ENCODE data around the gene ARSG.

ARSG gene

GRCh38 chr17:68341482-68341881, 50.2 kb downstream of the ARSG start:
- no peak overlapping the region for H3K4me3 ChIP-seq (ENCODE audit: low read depth, low read length)
- ChIA-PET CTCF (interaction anchor here (1.3 kb wide), 1 partner anchor 57 kb away, joined by 6 read pairs; no protein-coding TSS in a partner anchor), POLR2A (no interaction called here)
- TF ChIP-seq CTCF (IDR thresholded peaks at IDR 0.05; ENCODE audit: insufficient read depth, low read length, missing control alignments), result no peak
- no peak for DNase-seq (ENCODE audit: low read depth, low spot score)

- DNase-seq (ENCODE audit: low read depth, low spot score), result no peak
- CTCF ChIA-PET, result interaction anchor here (1.7 kb wide), 1 partner anchor 55 kb away, joined by 5 read pairs; no protein-coding TSS in a partner anchor
- TF ChIP-seq CTCF (IDR thresholded peaks at IDR 0.05; ENCODE audit: insufficient read depth, low read length, missing control alignments), result no peak
- no peak overlapping the region for H3K4me3 ChIP-seq (ENCODE audit: low read depth, low read length)
- POLR2A ChIA-PET, result no interaction called here
Observed at GRCh38 chr17:68343976-68344375, 52.7 kb downstream of the ARSG start.

- ChIA-PET CTCF (interaction anchor here (1.7 kb wide), 1 partner anchor 54 kb away, joined by 5 read pairs; no protein-coding TSS in a partner anchor), POLR2A (no interaction called here)
- TF ChIP-seq CTCF (IDR thresholded peaks at IDR 0.05; ENCODE audit: insufficient read depth, low read length, missing control alignments), result no peak
- DNase-seq (ENCODE audit: low read depth, low spot score), result no peak
- no peak overlapping the region for H3K4me3 ChIP-seq (ENCODE audit: low read depth, low read length)
Observed at GRCh38 chr17:68344701-68345136, 53.4 kb downstream of the ARSG start.

GRCh38 chr17:68346448-68346847, 55.2 kb downstream of the ARSG start:
- ChIA-PET CTCF (no interaction called here), POLR2A (no interaction called here)
- no peak for DNase-seq (ENCODE audit: low read depth, low spot score)
- TF ChIP-seq CTCF (IDR thresholded peaks at IDR 0.05; ENCODE audit: insufficient read depth, low read length, missing control alignments), result no peak
- no peak overlapping the region for H3K4me3 ChIP-seq (ENCODE audit: low read depth, low read length)

- ChIA-PET CTCF (interaction anchor here (0.7 to 0.9 kb wide), 2 partner anchors 53 to 118 kb away, joined by 3 read pairs; no protein-coding TSS in a partner anchor), POLR2A (no interaction called here)
- DNase-seq (ENCODE audit: low read depth, low spot score), result no peak
- H3K4me3 ChIP-seq (ENCODE audit: low read depth, low read length), result no peak overlapping the region
- no peak for TF ChIP-seq CTCF (IDR thresholded peaks at IDR 0.05; ENCODE audit: insufficient read depth, low read length, missing control alignments)
Observed at GRCh38 chr17:68347380-68347779, 56.1 kb downstream of the ARSG start.

GRCh38 chr17:68349157-68349556, 57.9 kb downstream of the ARSG start:
- no peak for DNase-seq (ENCODE audit: low read depth, low spot score)
- POLR2A ChIA-PET, result no interaction called here
- no peak overlapping the region for H3K4me3 ChIP-seq (ENCODE audit: low read depth, low read length)
- CTCF ChIA-PET, result interaction anchor here (1.0 to 1.2 kb wide), 2 partner anchors 50 to 86 kb away, joined by 3 read pairs; no protein-coding TSS in a partner anchor
- no peak for TF ChIP-seq CTCF (IDR thresholded peaks at IDR 0.05; ENCODE audit: insufficient read depth, low read length, missing control alignments)

Measured in AG04449 (cell line).